Duodenal mucosa (tissue), 2 donors: ENCODE data around the gene ZNF782.
"Not testable (repeated sequence)": the region's sequence is repeated elsewhere in the genome, so short reads cannot be mapped to it uniquely, and the experiment has no call there.

Source experiments
- H3K27ac ChIP-seq: one replicate; pipeline ENCODE4 v1.7.0; 2013; ENCODE audit warnings: low read depth, low read length
- H3K27me3 ChIP-seq, 2 donors: one replicate each; pipeline ENCODE4 v1.7.0; 2013; ENCODE audit warnings: low read length in 2 of 2, control low read depth in 1 of 2; ENCODE audit not compliant: insufficient read depth in 2 of 2, control insufficient read depth in 1 of 2
- H3K36me3 ChIP-seq, 2 donors: one replicate each; pipeline ENCODE4 v1.7.0; 2013; ENCODE audit warnings: low read length in 2 of 2, control low read depth in 1 of 2; ENCODE audit not compliant: insufficient read depth in 2 of 2, control insufficient read depth in 1 of 2
- H3K4me1 ChIP-seq, 2 donors: one replicate each; pipeline ENCODE4 v1.7.0; 2013; ENCODE audit warnings: low read length in 2 of 2, control low read depth in 1 of 2; ENCODE audit not compliant: insufficient read depth in 2 of 2, control insufficient read depth in 1 of 2
- H3K4me3 ChIP-seq, 2 donors: one replicate each; pipeline ENCODE4 v1.7.0; 2013; ENCODE audit warnings: low read length in 2 of 2, low read depth in 1 of 2
- H3K9ac ChIP-seq, 2 donors: one replicate each; pipeline ENCODE4 v1.7.0; 2013; ENCODE audit warnings: low read length in 2 of 2, low read depth in 1 of 2
- H3K9me3 ChIP-seq, 2 donors: one replicate each; pipeline ENCODE4 v1.7.0; 2013; ENCODE audit warnings: low read length in 2 of 2, control low read depth in 1 of 2; ENCODE audit not compliant: control insufficient read depth in 1 of 2

Gene ZNF782

GRCh38 chr9:96874201-96874785 lies 20.0 kb upstream of the ZNF782 start:
- Histone ChIP-seq H3K27ac (no peak overlapping the region), H3K9me3 (no peaks in the 10 kb centered on the region), H3K4me3 (no peak overlapping the region), H3K27me3 (peaks cover 8 to 27% of the 10 kb centered on the region in 2 donors), H3K4me1 (peaks cover 10 to 31% of the 10 kb centered on the region in 2 donors), H3K9ac (no peak overlapping the region), H3K36me3 (no peaks in the 10 kb centered on the region)

- no peak overlapping the region for H3K9ac ChIP-seq
Observed at GRCh38 chr9:96871176-96871575, 16.9 kb upstream of the ZNF782 start.

GRCh38 chr9:96868709-96869108 lies 14.4 kb upstream of the ZNF782 start:
- Histone ChIP-seq H3K9me3 (peaks cover 0 to 4% of the 10 kb centered on the region in 2 donors), H3K9ac (no peak overlapping the region), H3K36me3 (no peaks in the 10 kb centered on the region), H3K27ac (peak overlapping the region; percentile 6), H3K4me1 (peaks cover 12 to 26% of the 10 kb centered on the region in 2 donors), H3K27me3 (no peaks in the 10 kb centered on the region), H3K4me3 (no peak overlapping the region)

More at GRCh38 chr9:96871176-96871575, 16.9 kb upstream of the ZNF782 start:
- Histone ChIP-seq H3K9me3 (no peaks in the 10 kb centered on the region), H3K27me3 (peaks cover 0 to 6% of the 10 kb centered on the region in 2 donors), H3K27ac (no peak overlapping the region), H3K4me1 (peaks cover 17 to 44% of the 10 kb centered on the region in 2 donors), H3K36me3 (no peaks in the 10 kb centered on the region), H3K4me3 (no peak overlapping the region)

- no peaks in the 10 kb centered on the region for H3K36me3 ChIP-seq
- H3K27me3 ChIP-seq: no peaks in the 10 kb centered on the region
- H3K4me3 ChIP-seq: peak overlapping the region in 1 of 2 donors; percentile 8
- H3K27ac ChIP-seq: peak overlapping the region; percentile 44
- H3K4me1 ChIP-seq: peaks cover 12 to 26% of the 10 kb centered on the region in 2 donors
- peaks cover 0 to 4% of the 10 kb centered on the region in 2 donors for H3K9me3 ChIP-seq
- no peak overlapping the region for H3K9ac ChIP-seq
Observed at GRCh38 chr9:96867079-96867804, 12.9 kb upstream of the ZNF782 start.

- H3K27me3 ChIP-seq, H3K27ac ChIP-seq, H3K9me3 ChIP-seq, H3K4me3 ChIP-seq, H3K9ac ChIP-seq, H3K36me3 ChIP-seq: not testable (repeated sequence)
- peaks cover 12 to 24% of the 10 kb centered on the region in 2 donors for H3K4me1 ChIP-seq
Observed at GRCh38 chr9:96865240-96865639, 10.9 kb upstream of the ZNF782 start.

- H3K4me3 ChIP-seq: no peak overlapping the region
- no peaks in the 10 kb centered on the region for H3K9me3 ChIP-seq
- no peak overlapping the region for H3K27ac ChIP-seq
- peaks cover 8 to 17% of the 10 kb centered on the region in 2 donors for H3K4me1 ChIP-seq
- H3K36me3 ChIP-seq: no peaks in the 10 kb centered on the region
- no peaks in the 10 kb centered on the region for H3K27me3 ChIP-seq
- no peak overlapping the region for H3K9ac ChIP-seq
Observed at GRCh38 chr9:96859461-96860198, 5.3 kb upstream of the ZNF782 start.

- H3K27me3 ChIP-seq: no peaks in the 10 kb centered on the region
Observed at GRCh38 chr9:96858670-96859069, 4.4 kb upstream of the ZNF782 start.

GRCh38 chr9:96858018-96858573 lies 3.8 kb upstream of the ZNF782 start:
- peaks cover 15 to 23% of the 10 kb centered on the region in 2 donors for H3K4me1 ChIP-seq

More at GRCh38 chr9:96858670-96859069, 4.4 kb upstream of the ZNF782 start:
- H3K9ac ChIP-seq: no peak overlapping the region
- no peak overlapping the region for H3K27ac ChIP-seq
- H3K36me3 ChIP-seq: no peaks in the 10 kb centered on the region
- H3K4me1 ChIP-seq: peaks cover 9 to 17% of the 10 kb centered on the region in 2 donors
- H3K9me3 ChIP-seq: no peaks in the 10 kb centered on the region
- H3K4me3 ChIP-seq: no peak overlapping the region

GRCh38 chr9:96856363-96857286 lies 2.3 kb upstream of the ZNF782 start:
- Histone ChIP-seq H3K9me3 (no peaks in the 10 kb centered on the region), H3K36me3 (no peaks in the 10 kb centered on the region), H3K27me3 (no peaks in the 10 kb centered on the region), H3K4me3 (no peak overlapping the region), H3K9ac (no peak overlapping the region), H3K27ac (no peak overlapping the region), H3K4me1 (peaks cover 20 to 28% of the 10 kb centered on the region in 2 donors)

More at GRCh38 chr9:96858018-96858573, 3.8 kb upstream of the ZNF782 start:
- no peak overlapping the region for H3K9ac ChIP-seq
- no peak overlapping the region for H3K4me3 ChIP-seq
- H3K36me3 ChIP-seq: no peaks in the 10 kb centered on the region
- H3K27ac ChIP-seq: no peak overlapping the region
- no peaks in the 10 kb centered on the region for H3K9me3 ChIP-seq
- H3K27me3 ChIP-seq: no peaks in the 10 kb centered on the region
